Upper lobe of right lung (tissue), 1 donor: ENCODE data around the gene CD8A. TPM values are rescaled to one million over a fixed set of nuclear protein-coding genes. Genes with fewer than 3 reads are reported as not detected.

Experiments used
- ATAC-seq: fragments of 200-7000 bp; cut with Tn5 transposase; one replicate; pipeline ENCODE4 v1.9.1; 2020; ENCODE audit warnings: mild to moderate bottlenecking, moderate library complexity
- DNase-seq: peaks from one replicate; pipeline ENCODE4 v3.0.0-alpha.2; 2020
- H3K27ac ChIP-seq: fragments of 200-600 bp; one replicate; pipeline ENCODE4 v1.8.0; 2022
- H3K27me3 ChIP-seq: fragments of 200-600 bp; one replicate; pipeline ENCODE4 v1.8.0; 2022; ENCODE audit warnings: mild to moderate bottlenecking
- H3K36me3 ChIP-seq: fragments of 200-600 bp; one replicate; pipeline ENCODE4 v1.8.0; 2022
- H3K4me1 ChIP-seq: fragments of 200-600 bp; one replicate; pipeline ENCODE4 v1.8.0; 2022
- H3K4me3 ChIP-seq: fragments of 200-600 bp; one replicate; pipeline ENCODE4 v1.8.0; 2022; ENCODE audit warnings: mild to moderate bottlenecking
- H3K9me3 ChIP-seq: fragments of 200-600 bp; one replicate; pipeline ENCODE4 v1.8.0; 2022
- intact Hi-C: fragments of 100-400 bp; cut with DNase I; formaldehyde crosslinking; loops from one replicate; pipeline ENCODE4 v1.11.0; 2022
- total RNA-seq: library from RNA; stranded (reverse); fragmentation: NEBNext Ultra II Directional; extraction: Animal tissue kit (Norgen Biotek cat#: 25700); gene quantifications from one replicate; pipeline ENCODE4 v1.2.1, GENCODE V29; 2021
- TF ChIP-seq, protein P1 (sequence below): fragments of 200-600 bp; IDR thresholded peaks from one replicate; pipeline ENCODE4 v1.8.0; 2022; ENCODE audit warnings: antibody characterized with exemption
- donor health status: DM: no; HTN: yes; CAD: no; lungs with severe emphysema.

Gene CD8A
- total RNA-seq, 1 donor from 2014 or later, result 7.4 TPM

DNA sequence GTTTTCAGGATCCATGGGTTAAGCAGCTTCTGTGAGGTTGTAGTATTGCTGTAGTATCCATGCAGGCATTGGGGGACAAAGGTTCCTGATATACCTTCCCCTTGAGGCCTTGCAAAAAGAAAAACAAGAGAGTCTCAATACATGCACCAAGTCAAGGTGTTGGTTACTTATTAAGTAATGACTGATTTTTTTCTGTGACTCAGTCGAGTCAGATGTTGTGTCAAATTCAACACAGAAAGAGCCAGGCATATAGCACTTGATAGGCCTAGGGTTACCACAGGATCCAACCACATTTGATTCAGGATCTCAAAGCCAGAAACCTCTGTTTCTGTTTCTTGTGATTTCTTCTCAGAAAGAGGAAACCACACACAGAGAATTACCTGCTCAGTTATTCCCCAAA, 24.9 kb upstream of the CD8A start:
- no peaks in the 10 kb centered on the region for H3K36me3 ChIP-seq
- H3K4me1 ChIP-seq, result no peaks in the 10 kb centered on the region
- no peak overlapping the region for H3K4me3 ChIP-seq
- H3K27ac ChIP-seq, result no peak overlapping the region
- ATAC-seq (no peak), DNase-seq (no peak)
- TF ChIP-seq, protein P1, sequence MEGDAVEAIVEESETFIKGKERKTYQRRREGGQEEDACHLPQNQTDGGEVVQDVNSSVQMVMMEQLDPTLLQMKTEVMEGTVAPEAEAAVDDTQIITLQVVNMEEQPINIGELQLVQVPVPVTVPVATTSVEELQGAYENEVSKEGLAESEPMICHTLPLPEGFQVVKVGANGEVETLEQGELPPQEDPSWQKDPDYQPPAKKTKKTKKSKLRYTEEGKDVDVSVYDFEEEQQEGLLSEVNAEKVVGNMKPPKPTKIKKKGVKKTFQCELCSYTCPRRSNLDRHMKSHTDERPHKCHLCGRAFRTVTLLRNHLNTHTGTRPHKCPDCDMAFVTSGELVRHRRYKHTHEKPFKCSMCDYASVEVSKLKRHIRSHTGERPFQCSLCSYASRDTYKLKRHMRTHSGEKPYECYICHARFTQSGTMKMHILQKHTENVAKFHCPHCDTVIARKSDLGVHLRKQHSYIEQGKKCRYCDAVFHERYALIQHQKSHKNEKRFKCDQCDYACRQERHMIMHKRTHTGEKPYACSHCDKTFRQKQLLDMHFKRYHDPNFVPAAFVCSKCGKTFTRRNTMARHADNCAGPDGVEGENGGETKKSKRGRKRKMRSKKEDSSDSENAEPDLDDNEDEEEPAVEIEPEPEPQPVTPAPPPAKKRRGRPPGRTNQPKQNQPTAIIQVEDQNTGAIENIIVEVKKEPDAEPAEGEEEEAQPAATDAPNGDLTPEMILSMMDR, result no peak
- H3K27me3 ChIP-seq, result peaks cover 24% of the 10 kb centered on the region
- H3K9me3 ChIP-seq, result no peaks in the 10 kb centered on the region
- intact Hi-C loops, result no loop called here

DNA sequence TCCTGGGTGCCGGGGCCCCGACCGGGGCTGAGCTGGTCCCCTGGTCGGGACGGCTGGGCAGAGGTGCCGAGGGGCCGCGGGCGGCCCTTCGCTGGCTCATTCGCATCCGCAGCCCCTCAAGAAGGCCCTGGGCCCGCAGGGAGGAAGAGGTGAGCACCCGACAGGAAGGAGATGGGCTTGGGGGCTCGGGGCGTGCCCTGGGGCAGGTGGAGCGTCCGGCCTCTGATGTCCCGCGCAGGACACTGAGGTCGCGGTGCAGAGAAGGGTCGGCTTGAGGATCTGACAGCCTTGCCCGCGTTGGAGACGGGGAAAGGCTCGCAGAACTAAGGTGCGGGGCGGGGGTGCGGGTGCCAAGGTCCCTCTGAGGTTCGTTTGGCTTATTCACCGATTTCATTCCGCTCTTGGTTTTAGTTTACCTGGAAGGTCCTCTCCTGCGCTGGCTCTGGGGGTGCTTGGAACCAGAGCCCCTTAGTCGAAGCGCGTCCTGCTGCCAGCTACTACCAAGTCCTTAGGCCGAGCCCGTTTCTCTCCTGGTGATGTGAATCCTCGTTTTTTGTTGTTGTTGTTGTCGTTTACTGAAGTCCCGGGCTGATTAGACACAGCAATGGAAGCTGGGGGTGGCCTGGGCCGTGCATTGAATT, 18.9 kb upstream of the CD8A start:
- Histone ChIP-seq H3K4me1 (peaks cover 26% of the 10 kb centered on the region), H3K36me3 (no peaks in the 10 kb centered on the region), H3K27me3 (peaks cover 55% of the 10 kb centered on the region), H3K27ac (no peak overlapping the region), H3K4me3 (peak overlapping the region; percentile 10), H3K9me3 (no peaks in the 10 kb centered on the region)
- TF ChIP-seq, protein P1, result no peak
- DNase-seq, result no peak
- ATAC-seq, result no peak
- intact Hi-C loops, result no loop called here

DNA sequence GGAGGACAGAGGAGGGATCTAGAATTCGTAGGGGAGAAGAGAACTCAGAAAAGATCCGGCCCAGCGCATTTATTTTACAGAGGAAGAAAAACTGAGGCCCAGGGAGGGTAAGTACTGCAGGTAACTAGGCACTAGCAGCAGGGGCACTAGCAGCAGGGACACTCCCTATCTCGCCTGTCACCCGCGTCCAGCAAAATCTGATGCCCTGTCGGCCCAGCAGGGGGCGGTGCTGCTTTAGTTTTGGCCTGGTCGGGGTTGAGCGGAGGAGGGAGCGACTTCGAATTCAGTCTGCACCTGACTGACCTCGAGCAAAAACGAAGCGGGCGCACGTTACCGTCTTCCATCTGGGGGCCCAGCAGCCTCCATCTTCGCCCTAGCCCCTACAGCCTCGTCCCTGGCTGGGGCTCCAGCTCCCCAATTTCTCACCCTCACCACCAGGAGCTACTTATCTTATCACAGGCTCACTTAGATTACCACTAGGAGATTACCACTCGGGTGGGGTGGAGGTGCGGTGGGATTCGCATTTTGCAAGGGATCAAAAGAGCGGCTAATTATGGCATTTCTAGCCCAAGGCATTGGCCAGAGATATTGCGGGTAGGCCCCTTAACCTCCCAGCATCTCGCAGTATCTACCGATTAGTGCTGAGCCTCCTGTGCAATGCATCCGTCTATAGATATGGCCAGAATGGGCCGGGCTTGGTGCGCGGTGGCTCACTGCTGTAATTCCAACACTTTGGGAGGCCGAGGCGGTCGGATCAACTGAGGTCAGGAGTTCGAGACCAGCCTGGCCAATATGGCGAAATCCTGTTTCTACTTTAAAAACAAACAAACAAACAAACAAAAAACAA, 17.8 kb upstream of the CD8A start:
- Histone ChIP-seq H3K36me3 (no peaks in the 10 kb centered on the region), H3K27ac (no peak overlapping the region), H3K4me1 (peaks cover 26% of the 10 kb centered on the region), H3K27me3 (peaks cover 51% of the 10 kb centered on the region), H3K9me3 (no peaks in the 10 kb centered on the region), H3K4me3 (peak overlapping the region; percentile 44)
- ATAC-seq, result peak; percentile 98
- TF ChIP-seq, protein P1, result peak; percentile 83
- DNase-seq, result peak; percentile 92
- intact Hi-C loops, result no loop called here

DNA sequence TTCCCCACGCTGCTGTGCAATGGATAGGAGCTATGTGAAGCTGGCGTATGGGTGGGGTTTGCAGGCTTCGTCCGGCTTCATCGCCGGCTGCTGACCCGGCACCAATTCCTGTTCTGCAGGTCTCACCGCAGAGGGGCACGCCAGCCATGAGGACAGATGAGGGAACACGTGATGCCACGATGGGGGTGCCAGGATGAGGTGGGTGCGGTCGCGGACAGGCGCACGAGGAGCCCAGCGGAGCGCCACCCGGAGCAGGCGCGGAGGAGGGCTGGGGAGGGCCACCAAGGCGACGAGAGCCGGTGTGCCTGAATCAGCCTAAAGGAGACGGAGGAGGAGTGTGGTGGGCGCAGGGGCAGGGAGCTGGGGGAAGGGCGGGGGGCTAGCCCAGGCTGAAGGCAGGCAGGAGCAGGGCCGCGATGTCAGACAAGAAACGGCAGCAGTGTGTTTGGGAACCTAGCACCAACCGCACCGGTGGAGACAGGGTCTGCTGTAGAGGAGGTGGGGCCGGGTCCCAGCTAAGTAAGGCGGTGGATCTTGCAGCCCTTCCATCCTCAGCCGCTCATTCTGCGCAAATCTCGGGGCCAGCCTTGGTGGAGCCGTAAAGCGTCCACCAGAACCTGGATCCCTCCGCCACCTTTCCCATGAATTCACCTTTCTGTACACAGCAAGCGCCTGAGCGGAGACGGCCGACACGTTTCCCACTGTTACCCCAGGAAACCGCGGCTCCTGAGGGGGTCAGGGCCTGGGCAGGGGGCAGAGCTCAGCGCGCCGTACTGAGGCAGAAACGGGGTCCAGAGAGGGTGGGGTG, 17.0 kb upstream of the CD8A start:
- peaks cover 26% of the 10 kb centered on the region for H3K4me1 ChIP-seq
- ATAC-seq (peak; percentile 66), DNase-seq (peak; percentile 74)
- H3K4me3 ChIP-seq, result peak overlapping the region; percentile 44
- H3K36me3 ChIP-seq, result no peaks in the 10 kb centered on the region
- TF ChIP-seq, protein P1, result no peak
- no peaks in the 10 kb centered on the region for H3K9me3 ChIP-seq
- intact Hi-C loops, result no loop called here
- H3K27ac ChIP-seq, result no peak overlapping the region
- peaks cover 48% of the 10 kb centered on the region for H3K27me3 ChIP-seq

DNA sequence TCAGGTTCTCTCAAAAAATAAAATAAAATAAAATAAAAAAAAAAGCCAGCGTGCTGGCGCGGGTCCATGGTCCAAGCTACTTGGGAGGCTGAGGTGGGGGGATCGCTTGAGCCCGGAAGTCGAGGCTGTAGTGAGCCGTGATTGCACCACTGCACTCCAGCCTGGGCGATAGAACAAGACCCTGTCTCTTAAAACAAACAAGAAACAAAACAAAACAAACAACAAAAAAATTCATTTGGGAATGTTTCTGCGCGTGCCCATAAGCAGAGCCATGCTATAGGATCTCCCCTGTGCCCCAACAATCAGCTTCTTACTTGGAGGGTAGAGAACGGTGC, 16.4 kb upstream of the CD8A start:
- Histone ChIP-seq H3K4me1 (peaks cover 26% of the 10 kb centered on the region), H3K27me3 (peaks cover 42% of the 10 kb centered on the region)

More for the DNA sequence above, 16.4 kb upstream of the CD8A start:
- ATAC-seq (no peak), DNase-seq (no peak)
- intact Hi-C loops, result no loop called here
- Histone ChIP-seq H3K9me3 (no peaks in the 10 kb centered on the region), H3K36me3 (no peaks in the 10 kb centered on the region), H3K27ac (no peak overlapping the region), H3K4me3 (peak overlapping the region; percentile 44)
- TF ChIP-seq, protein P1, result no peak
